Esophagus squamous epithelium (tissue), 5 donors: ENCODE results near the gene C2orf80. TPM values are rescaled to one million over a fixed set of nuclear protein-coding genes. Genes with fewer than 3 reads are reported as not detected.
"Not testable (repeated sequence)": the region's sequence is repeated elsewhere in the genome, so short reads cannot be mapped to it uniquely, and the experiment has no call there.

Source experiments
- DNase-seq: peaks from one replicate; lab custom pipeline; 2025; lab: John Stamatoyannopoulos, UW
- H3K27ac ChIP-seq, 4 donors: fragments of 200-600 bp; sonication (generic); one replicate each; pipeline ENCODE4 v1.5.1; 2016 to 2019; ENCODE audit warnings: mild to moderate bottlenecking in 1 of 4
- H3K27me3 ChIP-seq, 4 donors: fragments of 200-600 bp; sonication (generic); 1 replicate in 3 of 4; 2 replicates in 1 of 4; pipeline versions ENCODE4 v1.5.1 to v1.6.0; 2017 to 2021; ENCODE audit warnings: antibody characterized with exemption in 1 of 4
- H3K36me3 ChIP-seq, 3 donors: fragments of 200-600 bp; sonication (generic); one replicate each; pipeline ENCODE4 v1.5.1; 2016 to 2019
- H3K4me1 ChIP-seq, 3 donors: fragments of 200-600 bp; sonication (generic); one replicate each; pipeline ENCODE4 v1.5.1; 2017 to 2019
- H3K4me3 ChIP-seq, 4 donors: fragments of 200-600 bp; sonication (generic); 1 replicate in 3 of 4; 2 replicates in 1 of 4; pipeline ENCODE4 v1.5.1; 2016 to 2019; ENCODE audit warnings: mild to moderate bottlenecking in 2 of 4, moderate library complexity in 1 of 4
- H3K9me3 ChIP-seq, 3 donors: fragments of 200-600 bp; sonication (generic); one replicate each; pipeline ENCODE4 v1.5.1; 2016 to 2019
- CTCF ChIP-seq, 6 experiments: fragments of 450-650 bp in 4 of 6; fragments of 200-600 bp in 2 of 6; sonication (generic) in 2 of 6; IDR thresholded peaks; one replicate each; pipeline ENCODE4 v1.5.1; 2016 to 2019; ENCODE audit warnings: antibody characterized with exemption in 6 of 6, mild to moderate bottlenecking in 4 of 6, moderate library complexity in 4 of 6
- POLR2A ChIP-seq, 4 donors: fragments of 450-650 bp; IDR thresholded peaks; one replicate each; pipeline ENCODE4 v1.6.1; 2017; ENCODE audit warnings: antibody characterized with exemption in 4 of 4, mild to moderate bottlenecking in 4 of 4, moderate library complexity in 3 of 4
- WGBS, 2 donors: methylation state at CpG; one replicate each; pipeline ENCODE4 v1.1.5; 2018; 5-methylcytosine and 5-hydroxymethylcytosine counted together
- intact Hi-C: fragments of 100-400 bp; cut with DNase I; formaldehyde crosslinking; loops from one replicate; pipeline ENCODE4 v1.15.0; 2022
- total RNA-seq, 4 donors: library from RNA; depleted of rRNA; stranded (reverse); fragments of >200 nt; gene quantifications; one replicate each; pipeline ENCODE4 v1.1.0, GENCODE V29; 2016
- donor health status: DM: yes; HTN: yes; CAD: no.

The C2orf80 gene
- total RNA-seq, 4 donors from 2014 or later, result not detected

- peaks cover 0 to 37% (median 1%) of the 10 kb centered on the region in 4 donors for H3K27me3 ChIP-seq
- intact Hi-C loops, result no loop called here
- H3K27ac ChIP-seq, result no peak overlapping the region
- H3K36me3 ChIP-seq, result no peaks in the 10 kb centered on the region
- 83 to 84% methylated on average over 4 of the region's 4 CpGs for WGBS, 2 donors
- TF ChIP-seq CTCF (IDR thresholded peaks at IDR 0.05), result no peak
- DNase-seq, result no peak
- no peak overlapping the region for H3K4me3 ChIP-seq
- H3K4me1 ChIP-seq, result peaks cover 0 to 25% (median 6%) of the 10 kb centered on the region in 3 donors
- no peaks in the 10 kb centered on the region for H3K9me3 ChIP-seq
Observed at GRCh38 chr2:208127090-208127489, 62.7 kb downstream of the C2orf80 start.

GRCh38 chr2:208125251-208125650 lies 64.6 kb downstream of the C2orf80 start:
- Histone ChIP-seq H3K27ac (no peak overlapping the region), H3K36me3 (no peaks in the 10 kb centered on the region), H3K4me3 (no peak overlapping the region), H3K27me3 (peaks cover 0 to 37% (median 1%) of the 10 kb centered on the region in 4 donors), H3K9me3 (no peaks in the 10 kb centered on the region), H3K4me1 (peaks cover 0 to 8% (median 6%) of the 10 kb centered on the region in 3 donors)
- TF ChIP-seq POLR2A (IDR thresholded peaks at IDR 0.05) (no peak), CTCF (IDR thresholded peaks at IDR 0.05) (no peak)
- DNase-seq, result no peak
- 80 to 83% methylated on average over 4 of the region's 4 CpGs for WGBS, 2 donors
- intact Hi-C loops, result no loop called here

- H3K4me1 ChIP-seq, H3K36me3 ChIP-seq, intact Hi-C loops, H3K9me3 ChIP-seq, DNase-seq, H3K27ac ChIP-seq: not testable (repeated sequence)
- peak within 1 kb of the TSS in 2 of 4 donors; percentile 15 to 47 for H3K4me3 ChIP-seq
- peaks cover 0 to 37% (median 1%) of the 10 kb centered on the region in 4 donors for H3K27me3 ChIP-seq
- 30 to 33% methylated on average over 10 to 14 of the region's 46 CpGs for WGBS, 2 donors
Observed at GRCh38 chr2:208124013-208124715, 65.7 kb downstream of the C2orf80 start, which contains the start of gene CRYGD. CRYGD (minus strand) TSS chr2:208124524; CDS start chr2:208124473, 51 bp downstream.

- intact Hi-C loops, result no loop called here
- peaks cover 0 to 32% (median 1%) of the 10 kb centered on the region in 4 donors for H3K27me3 ChIP-seq
- no peak overlapping the region for H3K27ac ChIP-seq
- H3K4me1 ChIP-seq, result peaks cover 0 to 8% (median 6%) of the 10 kb centered on the region in 3 donors
- TF ChIP-seq POLR2A (IDR thresholded peaks at IDR 0.05) (no peak), CTCF (IDR thresholded peaks at IDR 0.05) (no peak)
- no peaks in the 10 kb centered on the region for H3K36me3 ChIP-seq
- WGBS, 2 donors, result 86 to 90% methylated on average over 1 of the region's 1 CpG
- no peak for DNase-seq
- H3K4me3 ChIP-seq, result no peak overlapping the region
- no peaks in the 10 kb centered on the region for H3K9me3 ChIP-seq
Observed at GRCh38 chr2:208122248-208122647, 67.6 kb downstream of the C2orf80 start.

- TF ChIP-seq CTCF (IDR thresholded peaks at IDR 0.05) (no peak), POLR2A (IDR thresholded peaks at IDR 0.05) (no peak)
- Histone ChIP-seq H3K27me3 (peaks cover 0 to 12% (median 0%) of the 10 kb centered on the region in 4 donors), H3K9me3 (no peaks in the 10 kb centered on the region), H3K4me3 (no peak overlapping the region), H3K36me3 (no peaks in the 10 kb centered on the region), H3K27ac (no peak overlapping the region), H3K4me1 (peaks cover 0 to 1% (median 0%) of the 10 kb centered on the region in 3 donors)
- WGBS, 2 donors, result 89 to 94% methylated on average over 3 of the region's 3 CpGs
- intact Hi-C loops, result no loop called here
- no peak for DNase-seq
Observed at GRCh38 chr2:208118918-208119317, 70.9 kb downstream of the C2orf80 start.

GRCh38 chr2:208117390-208117789 lies 72.4 kb downstream of the C2orf80 start:
- H3K4me1 ChIP-seq, H3K36me3 ChIP-seq, intact Hi-C loops, H3K4me3 ChIP-seq, H3K9me3 ChIP-seq, H3K27ac ChIP-seq, DNase-seq: not testable (repeated sequence)
- whole genome bisulfite sequencing, 2 donors, result 86 to 87% methylated on average over 11 of the region's 11 CpGs
- peaks cover 0 to 14% (median 0%) of the 10 kb centered on the region in 4 donors for H3K27me3 ChIP-seq
